RWPE2 (cell line): ENCODE measurements around the gene TOR4A.

Experiments
- ATAC-seq: fragments of 200-7000 bp; cut with Tn5 transposase; 3 replicates; pipeline ENCODE4 v1.9.1; 2021; ENCODE audit warnings: low read depth
- DNase-seq: peaks from one replicate; pipeline ENCODE4 v3.0.0-alpha.2; 2020; ENCODE audit warnings: low spot score
- H3K27ac ChIP-seq: fragments of 450-650 bp; 2 replicates; pipeline ENCODE4 v1.5.1; 2017; ENCODE audit warnings: mild to moderate bottlenecking; ENCODE audit not compliant: poor library complexity, severe bottlenecking
- H3K27me3 ChIP-seq: fragments of 250-450 bp; sonication (Bioruptor Pico); 2 replicates; pipeline ENCODE4 v1.5.1; 2021; ENCODE audit warnings: mild to moderate bottlenecking, moderate library complexity; ENCODE audit not compliant: insufficient read depth, poor library complexity, severe bottlenecking
- H3K36me3 ChIP-seq: fragments of 250-450 bp; sonication (Bioruptor Pico); 2 replicates; pipeline ENCODE4 v1.5.1; 2020; ENCODE audit warnings: low read depth, mild to moderate bottlenecking, moderate library complexity
- H3K4me1 ChIP-seq: fragments of 250-450 bp; sonication (Bioruptor Pico); 2 replicates; pipeline ENCODE4 v1.5.1; 2021; ENCODE audit warnings: mild to moderate bottlenecking, moderate library complexity; ENCODE audit not compliant: insufficient read depth, poor library complexity, severe bottlenecking
- H3K4me3 ChIP-seq: fragments of 250-450 bp; sonication (Bioruptor Pico); 2 replicates; pipeline ENCODE4 v1.5.1; 2021; ENCODE audit warnings: mild to moderate bottlenecking, moderate library complexity; ENCODE audit not compliant: severe bottlenecking
- H3K9me3 ChIP-seq: fragments of 250-450 bp; sonication (Bioruptor Pico); 2 replicates; pipeline ENCODE4 v1.5.1; 2021; ENCODE audit warnings: mild to moderate bottlenecking, moderate library complexity; ENCODE audit not compliant: severe bottlenecking
- TF ChIP-seq, protein P1 (sequence below): fragments of 450-650 bp; IDR thresholded peaks from one replicate; pipeline ENCODE4 v1.5.1; 2017; ENCODE audit warnings: mild to moderate bottlenecking, moderate library complexity; ENCODE audit not compliant: poor library complexity, severe bottlenecking

Gene TOR4A

DNA sequence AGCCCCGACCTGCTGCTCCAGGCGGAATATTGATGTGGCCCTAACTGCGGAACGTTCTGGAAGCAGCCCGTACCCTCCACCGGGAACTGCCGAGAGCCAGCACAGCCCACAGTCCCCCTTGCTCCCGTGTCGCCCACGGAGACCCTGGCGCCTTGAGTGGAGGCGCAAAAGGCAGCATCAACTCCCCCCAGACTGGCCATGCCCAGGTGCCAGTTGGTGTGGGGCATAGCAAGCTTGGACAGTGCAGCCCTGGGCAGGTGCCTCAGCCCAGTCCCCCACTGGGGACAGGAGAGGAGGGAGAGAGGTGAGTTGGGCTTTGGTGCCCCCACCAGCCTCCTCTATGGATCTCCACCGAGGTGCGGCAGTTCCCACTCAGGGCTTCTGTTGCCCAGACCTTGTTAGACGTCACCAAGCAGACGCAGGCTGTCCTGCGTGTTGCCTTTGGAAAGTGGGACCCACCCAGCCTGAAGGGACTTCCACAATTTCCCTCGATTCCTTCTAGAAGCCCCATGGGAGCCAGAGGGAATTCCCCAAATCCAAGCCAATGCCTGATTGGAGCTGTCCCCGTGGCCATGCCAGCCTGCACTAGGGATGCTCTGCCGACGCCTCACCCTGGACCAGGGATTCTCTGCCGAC lies 44.3 kb downstream of the TOR4A start:
- DNase-seq (no peak), ATAC-seq (no peak)
- TF ChIP-seq, protein P1, sequence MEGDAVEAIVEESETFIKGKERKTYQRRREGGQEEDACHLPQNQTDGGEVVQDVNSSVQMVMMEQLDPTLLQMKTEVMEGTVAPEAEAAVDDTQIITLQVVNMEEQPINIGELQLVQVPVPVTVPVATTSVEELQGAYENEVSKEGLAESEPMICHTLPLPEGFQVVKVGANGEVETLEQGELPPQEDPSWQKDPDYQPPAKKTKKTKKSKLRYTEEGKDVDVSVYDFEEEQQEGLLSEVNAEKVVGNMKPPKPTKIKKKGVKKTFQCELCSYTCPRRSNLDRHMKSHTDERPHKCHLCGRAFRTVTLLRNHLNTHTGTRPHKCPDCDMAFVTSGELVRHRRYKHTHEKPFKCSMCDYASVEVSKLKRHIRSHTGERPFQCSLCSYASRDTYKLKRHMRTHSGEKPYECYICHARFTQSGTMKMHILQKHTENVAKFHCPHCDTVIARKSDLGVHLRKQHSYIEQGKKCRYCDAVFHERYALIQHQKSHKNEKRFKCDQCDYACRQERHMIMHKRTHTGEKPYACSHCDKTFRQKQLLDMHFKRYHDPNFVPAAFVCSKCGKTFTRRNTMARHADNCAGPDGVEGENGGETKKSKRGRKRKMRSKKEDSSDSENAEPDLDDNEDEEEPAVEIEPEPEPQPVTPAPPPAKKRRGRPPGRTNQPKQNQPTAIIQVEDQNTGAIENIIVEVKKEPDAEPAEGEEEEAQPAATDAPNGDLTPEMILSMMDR: no peak
- Histone ChIP-seq H3K36me3 (no peaks in the 10 kb centered on the region), H3K27ac (no peak overlapping the region), H3K27me3 (no peaks in the 10 kb centered on the region), H3K9me3 (no peaks in the 10 kb centered on the region), H3K4me3 (no peak overlapping the region), H3K4me1 (no peaks in the 10 kb centered on the region)

- no peaks in the 10 kb centered on the region for H3K4me1 ChIP-seq
- no peak overlapping the region for H3K27ac ChIP-seq
- TF ChIP-seq, protein P1: no peak
- H3K9me3 ChIP-seq: no peaks in the 10 kb centered on the region
- ATAC-seq (no peak), DNase-seq (no peak)
- no peak overlapping the region for H3K4me3 ChIP-seq
- no peaks in the 10 kb centered on the region for H3K27me3 ChIP-seq
- H3K36me3 ChIP-seq: no peaks in the 10 kb centered on the region
Measured at GRCh38 chr9:137323531-137324331, 46.2 kb downstream of the TOR4A start.

DNA sequence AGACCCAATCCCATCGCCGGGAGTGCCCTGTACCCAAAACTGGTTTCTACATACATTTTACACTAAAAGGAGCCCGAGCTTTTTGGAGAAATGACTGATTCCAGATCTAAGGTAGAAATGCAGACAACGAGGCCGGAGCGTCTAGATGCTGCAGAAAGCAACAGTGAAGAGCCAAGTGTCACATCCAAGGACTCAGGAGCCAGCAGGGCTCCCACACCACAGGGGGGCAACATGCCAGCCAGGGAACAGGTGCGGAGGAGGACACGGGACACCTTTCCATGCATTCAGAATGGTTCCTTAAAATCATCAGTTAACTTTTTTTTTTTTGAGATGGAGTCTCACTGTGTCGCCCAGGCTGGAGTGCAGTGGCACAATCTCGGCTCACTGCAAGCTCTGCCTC lies 47.6 kb downstream of the TOR4A start:
- Histone ChIP-seq H3K4me1 (no peaks in the 10 kb centered on the region), H3K27me3 (no peaks in the 10 kb centered on the region), H3K9me3 (no peaks in the 10 kb centered on the region), H3K4me3 (no peak overlapping the region), H3K36me3 (no peaks in the 10 kb centered on the region), H3K27ac (no peak overlapping the region)
- no peak for DNase-seq
- ATAC-seq: no peak
- TF ChIP-seq, protein P1: no peak

- Histone ChIP-seq H3K36me3 (no peaks in the 10 kb centered on the region), H3K27ac (no peak overlapping the region), H3K4me1 (no peaks in the 10 kb centered on the region), H3K9me3 (no peaks in the 10 kb centered on the region), H3K27me3 (no peaks in the 10 kb centered on the region), H3K4me3 (no peak overlapping the region)
- no peak for DNase-seq
- TF ChIP-seq, protein P1: no peak
- ATAC-seq: no peak
Measured at GRCh38 chr9:137325799-137326198, 48.3 kb downstream of the TOR4A start.
